ENCODE measurements around the gene IGSF6. TPM values are rescaled to one million over a fixed set of nuclear protein-coding genes. Genes with fewer than 3 reads are reported as not detected.

Gene IGSF6
- total RNA-seq, 1 experiment from 2014 or later, result not detected

DNA sequence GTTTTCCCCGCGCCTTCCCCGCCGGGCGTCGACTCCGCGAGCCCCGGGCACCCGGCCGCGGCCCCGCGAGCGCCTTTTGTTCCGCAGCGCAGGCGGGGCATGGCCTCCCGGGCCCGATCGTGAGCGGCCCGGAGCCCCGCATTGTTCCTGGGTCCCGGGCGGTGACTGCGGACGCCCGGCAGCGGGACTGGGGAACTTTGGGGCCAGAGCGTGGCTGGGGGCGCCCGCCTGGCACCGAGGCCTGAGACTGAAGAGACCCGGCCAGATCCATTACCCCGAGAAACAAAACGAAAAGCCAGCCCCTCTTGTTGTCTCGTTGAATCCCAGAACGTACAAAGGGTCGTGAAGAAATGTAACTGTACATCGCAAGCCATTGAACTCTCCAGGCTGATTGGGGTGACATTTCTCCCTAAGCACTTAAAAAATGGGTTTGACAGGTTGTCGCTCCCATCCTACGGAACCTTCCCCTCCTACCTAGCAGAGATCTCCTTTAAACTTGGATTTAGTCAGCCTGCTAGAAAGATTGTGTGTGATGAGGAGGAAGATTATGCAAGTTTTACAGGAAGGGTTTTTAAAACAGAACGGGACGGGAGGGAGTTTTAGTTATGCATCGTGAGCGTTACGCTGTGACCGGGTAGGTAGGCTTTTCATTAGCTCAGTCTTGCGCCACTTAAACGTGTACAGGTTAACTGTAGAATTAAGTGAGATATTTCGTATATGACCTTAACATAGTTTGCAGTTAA, 52.2 kb downstream of the IGSF6 start:
- no peaks in the 10 kb centered on the region; the same call in 1 of the 2 replicates for H3K27me3 Mint-ChIP-seq (ENCODE audit: low read depth)
- H4K5ac ChIP-seq (ENCODE audit: insufficient read length, low read depth, low read length), result no peak overlapping the region
- no peak overlapping the region; the same call in 1 of the 2 replicates for H3K14ac ChIP-seq (ENCODE audit: insufficient read depth, low read length)
- no peak overlapping the region for H3K18ac ChIP-seq (ENCODE audit: insufficient read length, low read depth, low read length)
- no peak overlapping the region for H4K91ac ChIP-seq (ENCODE audit: insufficient read length, low read depth, low read length)
- H3K27me3 ChIP-seq (ENCODE audit: insufficient read depth, low read length), result no peaks in the 10 kb centered on the region
- no peak overlapping the region for H2BK20ac ChIP-seq (ENCODE audit: low read depth, low read length, poor library complexity, severe bottlenecking)
- no peaks in the 10 kb centered on the region for H3K4me1 ChIP-seq (ENCODE audit: insufficient read depth, low read length)
- H3K27ac Mint-ChIP-seq, result peak overlapping the region; percentile 32 to 89 (median 89); a peak in 3 of 7 replicates
- H3K36me3 Mint-ChIP-seq (ENCODE audit: insufficient read depth in 1 of 3, low read depth in 3 of 3), result no peaks in the 10 kb centered on the region
- H3K56ac ChIP-seq (ENCODE audit: insufficient read length, low read depth, low read length), result no peak overlapping the region
- no peak overlapping the region for H2AFZ ChIP-seq (ENCODE audit: low read length)
- no peaks in the 10 kb centered on the region for H3K9me3 Mint-ChIP-seq
- H3K4me3 Mint-ChIP-seq, result peak overlapping the region; percentile 90 to 94
- H3K4ac ChIP-seq (ENCODE audit: low read depth, low read length), result no peak overlapping the region
- H3K27ac ChIP-seq (ENCODE audit: insufficient read length, low read depth, low read length), result no peak overlapping the region
- H3K79me1 ChIP-seq (ENCODE audit: insufficient read depth, low read depth, low read length, poor library complexity, severe bottlenecking), result peaks cover 3% of the 10 kb centered on the region
- no CpG with 5 or more reads among the region's 52 CpGs for WGBS (ENCODE audit: extremely low coverage, insufficient read length, low lambda C conversion rate)
- peaks cover 13% of the 10 kb centered on the region for H3K23me2 ChIP-seq (ENCODE audit: insufficient read length, low read depth, low read length, poor library complexity, severe bottlenecking)
- peaks cover 14 to 23% of the 10 kb centered on the region in 2 experiments for H3K4me1 Mint-ChIP-seq
- no peak overlapping the region for H2BK5ac ChIP-seq (ENCODE audit: insufficient read length, low read length)
- TF ChIP-seq, protein P1, sequence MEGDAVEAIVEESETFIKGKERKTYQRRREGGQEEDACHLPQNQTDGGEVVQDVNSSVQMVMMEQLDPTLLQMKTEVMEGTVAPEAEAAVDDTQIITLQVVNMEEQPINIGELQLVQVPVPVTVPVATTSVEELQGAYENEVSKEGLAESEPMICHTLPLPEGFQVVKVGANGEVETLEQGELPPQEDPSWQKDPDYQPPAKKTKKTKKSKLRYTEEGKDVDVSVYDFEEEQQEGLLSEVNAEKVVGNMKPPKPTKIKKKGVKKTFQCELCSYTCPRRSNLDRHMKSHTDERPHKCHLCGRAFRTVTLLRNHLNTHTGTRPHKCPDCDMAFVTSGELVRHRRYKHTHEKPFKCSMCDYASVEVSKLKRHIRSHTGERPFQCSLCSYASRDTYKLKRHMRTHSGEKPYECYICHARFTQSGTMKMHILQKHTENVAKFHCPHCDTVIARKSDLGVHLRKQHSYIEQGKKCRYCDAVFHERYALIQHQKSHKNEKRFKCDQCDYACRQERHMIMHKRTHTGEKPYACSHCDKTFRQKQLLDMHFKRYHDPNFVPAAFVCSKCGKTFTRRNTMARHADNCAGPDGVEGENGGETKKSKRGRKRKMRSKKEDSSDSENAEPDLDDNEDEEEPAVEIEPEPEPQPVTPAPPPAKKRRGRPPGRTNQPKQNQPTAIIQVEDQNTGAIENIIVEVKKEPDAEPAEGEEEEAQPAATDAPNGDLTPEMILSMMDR (conservative IDR thresholded peaks at IDR 0.05), result no peak
- H2AK5ac ChIP-seq (ENCODE audit: insufficient read length, low read length), result no peak overlapping the region
- no peaks in the 10 kb centered on the region for H3K9me3 ChIP-seq (ENCODE audit: control insufficient read depth, low read depth, low read length)
- H2BK15ac ChIP-seq (ENCODE audit: low read depth, low read length), result no peak overlapping the region
- H4K20me1 ChIP-seq (ENCODE audit: control insufficient read depth, insufficient read depth, insufficient read length), result no peaks in the 10 kb centered on the region
- H2BK12ac ChIP-seq (ENCODE audit: insufficient read length, low read depth, low read length), result no peak overlapping the region
- H3K23ac ChIP-seq (ENCODE audit: insufficient read length, low read depth, low read length), result no peak overlapping the region
- H3K4me2 ChIP-seq (ENCODE audit: insufficient read depth, insufficient read length, low read length), result peak overlapping the region; percentile 100
- no peak overlapping the region for H3T11ph ChIP-seq (ENCODE audit: low read length)
- H2BK120ac ChIP-seq (ENCODE audit: low read depth, low read length, poor library complexity, severe bottlenecking), result no peak overlapping the region
- DNase-seq, result peak; percentile 33
- H3K9ac ChIP-seq (ENCODE audit: extremely low read depth, insufficient read length, low read length), result peak overlapping the region; percentile 95
- H4K8ac ChIP-seq (replicated peaks; ENCODE audit: insufficient read length, low read depth, low read length), result no peak overlapping the region
- peaks cover 26% of the 10 kb centered on the region for H3K79me2 ChIP-seq (ENCODE audit: insufficient read depth, low read length)
